Rectal smooth muscle tissue (tissue), 1 donor: Measurements from ENCODE around the gene DIP2B.

Experiments
- H3K27ac ChIP-seq: one replicate; pipeline ENCODE4 v1.7.0; 2013; ENCODE audit warnings: low read depth, low read length, inconsistent platforms
- H3K27me3 ChIP-seq: one replicate; pipeline ENCODE4 v1.7.0; 2013; ENCODE audit warnings: low read length; ENCODE audit not compliant: control insufficient read depth, insufficient read depth
- H3K36me3 ChIP-seq: one replicate; pipeline ENCODE4 v1.7.0; 2013; ENCODE audit warnings: low read length; ENCODE audit not compliant: control insufficient read depth, insufficient read depth
- H3K4me1 ChIP-seq: one replicate; pipeline ENCODE4 v1.7.0; 2013; ENCODE audit warnings: low read length; ENCODE audit not compliant: control insufficient read depth, insufficient read depth
- H3K4me3 ChIP-seq: one replicate; pipeline ENCODE4 v1.7.0; 2013; ENCODE audit warnings: low read length
- H3K9ac ChIP-seq: one replicate; pipeline ENCODE4 v1.7.0; 2013; ENCODE audit warnings: low read length

Gene DIP2B

GRCh38 chr12:50776749-50777728 is 272.3 kb downstream of the DIP2B start:
- H3K4me3 ChIP-seq = no peak overlapping the region
- H3K4me1 ChIP-seq = no peaks in the 10 kb centered on the region
- no peak overlapping the region for H3K9ac ChIP-seq
- H3K27me3 ChIP-seq = no peaks in the 10 kb centered on the region
- no peak overlapping the region for H3K27ac ChIP-seq
- H3K36me3 ChIP-seq = no peaks in the 10 kb centered on the region

- Histone ChIP-seq H3K36me3 (no peaks in the 10 kb centered on the region), H3K27me3 (no peaks in the 10 kb centered on the region), H3K4me1 (no peaks in the 10 kb centered on the region), H3K27ac (no peak overlapping the region), H3K4me3 (peak overlapping the region; percentile 15), H3K9ac (no peak overlapping the region)
Observed at GRCh38 chr12:50778663-50779590, 274.1 kb downstream of the DIP2B start.

DNA sequence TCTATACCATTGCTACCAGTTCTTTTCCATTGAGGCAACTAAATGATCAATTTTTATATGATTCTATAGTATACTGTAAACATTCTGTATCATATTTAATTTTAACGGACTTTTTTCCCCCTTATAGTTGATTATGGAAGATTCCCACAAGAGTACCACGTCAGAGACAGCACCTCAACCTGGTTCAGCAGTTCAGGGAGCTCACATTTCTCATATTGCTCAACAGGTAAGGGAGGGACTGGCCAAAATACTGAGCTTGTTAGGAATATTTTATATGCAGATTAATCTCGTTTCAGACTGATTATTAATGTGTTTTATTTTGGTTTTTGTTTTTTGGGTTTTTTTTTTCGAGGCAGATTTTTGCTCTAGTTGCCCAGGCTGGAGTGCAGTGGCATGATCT is 275.2 kb downstream of the DIP2B start:
- Histone ChIP-seq H3K4me3 (no peak overlapping the region), H3K4me1 (no peaks in the 10 kb centered on the region), H3K9ac (no peak overlapping the region), H3K27ac (no peak overlapping the region), H3K27me3 (no peaks in the 10 kb centered on the region), H3K36me3 (no peaks in the 10 kb centered on the region)

GRCh38 chr12:50784501-50784900 is 279.7 kb downstream of the DIP2B start:
- H3K9ac ChIP-seq = no peak overlapping the region
- H3K4me1 ChIP-seq = no peaks in the 10 kb centered on the region
- peaks cover 3% of the 10 kb centered on the region for H3K36me3 ChIP-seq
- H3K27ac ChIP-seq = no peak overlapping the region
- no peak overlapping the region for H3K4me3 ChIP-seq
- H3K27me3 ChIP-seq = no peaks in the 10 kb centered on the region

GRCh38 chr12:50785406-50786001 is 280.7 kb downstream of the DIP2B start:
- H3K27me3 ChIP-seq = no peaks in the 10 kb centered on the region
- no peaks in the 10 kb centered on the region for H3K4me1 ChIP-seq
- H3K4me3 ChIP-seq = no peak overlapping the region
- H3K9ac ChIP-seq = no peak overlapping the region
- peaks cover 3% of the 10 kb centered on the region for H3K36me3 ChIP-seq
- no peak overlapping the region for H3K27ac ChIP-seq

DNA sequence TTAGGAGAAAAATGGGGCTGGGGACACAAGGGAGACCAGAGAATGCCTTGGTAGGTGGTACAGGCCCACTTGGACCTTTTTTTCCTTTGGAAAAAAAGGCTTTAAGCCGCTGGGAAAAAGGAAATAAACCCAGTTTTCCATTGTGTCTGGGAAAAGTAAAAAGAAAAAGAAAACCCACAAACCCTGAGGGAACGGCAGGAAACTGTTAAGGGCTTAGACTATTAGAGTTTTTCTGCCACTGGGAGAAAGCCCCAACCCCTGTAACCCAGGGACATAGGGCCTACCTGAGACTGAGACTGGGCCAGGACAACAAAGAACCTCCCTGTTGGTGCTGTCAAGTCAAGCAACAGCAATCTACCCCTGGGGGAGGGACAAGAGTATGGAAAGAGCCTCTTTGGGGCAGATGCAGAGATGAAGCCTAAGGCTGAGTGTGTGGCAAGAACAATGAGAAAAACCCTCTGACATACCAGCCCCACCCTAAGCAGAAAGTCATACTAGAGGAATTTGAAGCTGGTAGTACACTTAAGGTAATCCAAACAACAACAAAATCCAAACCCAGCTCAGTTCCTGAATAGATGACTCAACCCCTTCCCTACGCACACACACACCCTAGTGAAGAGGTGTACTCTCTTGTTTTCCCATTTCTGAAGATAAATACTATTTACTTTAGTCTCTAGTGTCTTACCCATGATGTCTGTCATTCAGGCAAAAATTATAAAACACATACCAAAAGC is 281.9 kb downstream of the DIP2B start:
- Histone ChIP-seq H3K27ac (no peak overlapping the region), H3K36me3 (peaks cover 3% of the 10 kb centered on the region), H3K9ac (no peak overlapping the region), H3K4me3 (no peak overlapping the region), H3K27me3 (no peaks in the 10 kb centered on the region), H3K4me1 (no peaks in the 10 kb centered on the region)

DNA sequence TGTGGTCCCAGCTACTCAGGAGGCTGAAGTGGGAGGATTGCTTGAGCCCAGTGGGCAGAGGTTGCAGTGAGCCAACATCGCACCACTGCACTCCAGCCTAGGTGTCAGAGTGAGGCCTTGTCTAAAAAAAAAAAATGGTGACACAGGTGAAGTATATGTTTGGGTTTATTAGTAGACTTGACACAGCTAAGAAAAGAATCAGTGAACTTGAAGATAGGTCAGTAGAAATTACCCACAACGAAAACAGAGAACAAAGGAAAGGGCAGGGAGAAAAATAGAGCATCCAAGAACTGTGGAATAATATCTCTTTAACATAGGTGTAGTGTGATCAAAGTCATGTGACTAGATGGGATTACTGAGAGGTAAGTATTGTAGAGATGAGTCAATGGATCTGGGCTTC is 282.8 kb downstream of the DIP2B start:
- Histone ChIP-seq H3K36me3 (peaks cover 3% of the 10 kb centered on the region), H3K4me1 (no peaks in the 10 kb centered on the region), H3K9ac (no peak overlapping the region), H3K27ac (no peak overlapping the region), H3K4me3 (no peak overlapping the region), H3K27me3 (no peaks in the 10 kb centered on the region)

- Histone ChIP-seq H3K36me3 (peaks cover 3% of the 10 kb centered on the region), H3K27me3 (no peaks in the 10 kb centered on the region), H3K4me1 (no peaks in the 10 kb centered on the region), H3K27ac (no peak overlapping the region), H3K9ac (no peak overlapping the region), H3K4me3 (no peak overlapping the region)
Observed at GRCh38 chr12:50788561-50788960, 283.8 kb downstream of the DIP2B start.

DNA sequence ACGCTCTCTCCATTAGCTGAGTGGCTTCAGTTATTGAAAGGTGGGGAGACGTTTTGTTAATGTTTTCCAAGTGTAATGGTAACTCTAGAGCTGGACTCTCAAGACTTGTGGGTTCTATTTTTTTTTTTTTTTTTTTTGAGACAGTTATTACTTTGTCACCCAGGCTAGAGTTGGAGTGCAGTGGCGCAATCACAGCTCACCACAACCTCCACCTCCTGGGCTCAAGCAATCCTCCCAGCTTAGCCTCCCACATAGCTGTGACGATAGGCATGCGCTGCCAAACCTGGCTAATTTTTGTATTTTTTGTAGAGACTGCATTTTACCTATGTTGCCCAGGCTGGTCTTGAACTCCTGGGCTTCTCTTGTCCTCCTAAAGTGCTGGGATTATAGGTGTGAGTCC is 285.3 kb downstream of the DIP2B start:
- Histone ChIP-seq H3K27ac (no peak overlapping the region), H3K4me3 (no peak overlapping the region), H3K27me3 (no peaks in the 10 kb centered on the region), H3K4me1 (no peaks in the 10 kb centered on the region), H3K36me3 (peaks cover 3% of the 10 kb centered on the region), H3K9ac (no peak overlapping the region)
